Activated CD4-positive, alpha-beta T cell treated with anti-CD3 and anti-CD28 coated beads, Interleukin-2, amount 50 U/mL, for 16 hours (primary cell): ENCODE measurements around the gene PRSS16.

ENCODE experiments used
- DNase-seq: peaks from one replicate; pipeline ENCODE4 v3.0.0-alpha.2; 2020

Gene PRSS16

GRCh38 chr6:27288136-27289044, 40.9 kb downstream of the PRSS16 start:
- DNase-seq: no peak

- DNase-seq: peak; percentile 79
Observed at GRCh38 chr6:27290065-27290849, 42.8 kb downstream of the PRSS16 start.

DNA sequence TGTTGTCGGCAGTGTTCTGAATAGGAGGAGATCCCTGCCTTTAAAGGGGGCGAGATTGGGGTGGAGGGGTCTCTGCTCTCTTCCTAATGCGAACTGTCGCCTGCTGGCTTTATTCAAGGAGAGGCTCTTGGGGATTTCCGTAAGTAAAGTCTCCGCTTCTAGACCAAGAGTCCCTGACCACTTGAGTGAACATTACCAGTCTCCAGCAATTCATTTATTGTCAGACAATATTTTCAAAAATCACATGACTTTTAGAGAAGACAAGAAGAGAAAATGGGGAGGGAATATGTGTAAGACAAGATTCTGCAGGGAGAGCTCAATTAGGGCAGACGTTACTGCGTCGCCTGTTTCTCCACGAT, 43.3 kb downstream of the PRSS16 start:
- DNase-seq: no peak

DNA sequence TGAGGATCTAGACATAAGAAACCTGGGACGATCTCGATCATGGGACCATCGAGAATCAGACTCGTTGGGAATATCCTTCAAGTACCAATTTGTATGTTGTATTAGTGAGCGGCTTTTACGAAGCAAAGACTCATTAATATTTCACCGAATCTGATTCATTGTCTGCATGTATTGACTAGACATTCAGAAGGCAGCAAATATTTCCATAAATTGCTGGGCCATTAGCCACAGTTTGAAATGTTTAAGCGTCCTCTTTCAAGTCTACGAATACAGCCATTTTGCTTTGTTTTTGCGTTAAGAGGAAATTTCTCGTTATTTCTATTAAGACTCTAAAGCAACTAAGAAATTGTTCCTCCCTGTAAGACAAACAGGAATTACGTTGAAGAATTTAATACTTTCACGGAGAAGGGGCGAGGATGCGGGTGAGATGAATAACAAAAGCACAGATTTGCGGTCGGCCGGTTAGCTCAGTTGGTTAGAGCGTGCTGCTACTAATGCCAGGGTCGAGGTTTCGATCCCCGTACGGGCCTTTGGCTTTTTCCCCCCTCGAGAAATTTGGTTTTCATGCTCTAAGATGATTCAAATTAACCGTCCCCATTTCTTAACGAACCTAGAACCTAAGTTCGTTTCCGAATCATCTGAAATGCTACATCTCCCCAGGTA, 46.1 kb downstream of the PRSS16 start:
- peak; percentile 60 for DNase-seq

GRCh38 chr6:27294409-27294808, 46.9 kb downstream of the PRSS16 start:
- DNase-seq: no peak

DNA sequence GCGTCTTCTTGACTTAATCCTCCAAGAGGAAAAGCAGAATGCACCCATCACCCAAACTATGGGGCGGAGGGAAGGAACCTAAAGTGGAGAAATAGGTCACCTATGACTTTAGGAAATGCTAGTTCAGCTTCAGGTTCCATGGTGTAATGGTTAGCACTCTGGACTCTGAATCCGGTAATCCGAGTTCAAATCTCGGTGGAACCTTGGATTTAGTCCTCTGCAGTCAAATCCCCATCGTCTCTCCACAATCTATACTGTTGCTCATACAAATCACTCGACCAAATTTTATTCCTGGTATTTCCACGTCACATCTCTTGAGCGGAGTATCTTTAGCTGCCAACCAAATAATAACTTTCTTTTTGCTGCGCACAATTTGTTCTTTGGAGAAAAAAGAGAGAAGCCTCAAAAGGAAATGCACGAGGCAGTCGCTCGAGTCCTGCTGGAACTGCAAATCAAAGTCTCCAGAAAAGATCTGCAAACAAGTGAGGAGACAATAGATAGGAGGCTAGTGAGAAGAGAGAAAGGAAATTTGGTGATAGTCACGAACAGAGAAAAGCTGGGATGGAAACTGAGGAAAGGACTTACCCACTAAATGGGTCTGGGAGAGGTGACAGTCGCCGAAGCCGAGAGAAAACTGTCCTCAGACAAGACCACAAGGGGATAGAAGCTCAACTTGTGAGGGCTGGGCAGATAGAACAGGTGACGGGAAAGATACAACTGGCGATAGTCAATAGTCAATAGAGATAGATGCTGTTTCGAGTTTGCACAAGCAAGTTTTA, 48.0 kb downstream of the PRSS16 start:
- DNase-seq: peak; percentile 76

- no peak for DNase-seq
Observed at GRCh38 chr6:27296106-27296783, 48.7 kb downstream of the PRSS16 start.

DNA sequence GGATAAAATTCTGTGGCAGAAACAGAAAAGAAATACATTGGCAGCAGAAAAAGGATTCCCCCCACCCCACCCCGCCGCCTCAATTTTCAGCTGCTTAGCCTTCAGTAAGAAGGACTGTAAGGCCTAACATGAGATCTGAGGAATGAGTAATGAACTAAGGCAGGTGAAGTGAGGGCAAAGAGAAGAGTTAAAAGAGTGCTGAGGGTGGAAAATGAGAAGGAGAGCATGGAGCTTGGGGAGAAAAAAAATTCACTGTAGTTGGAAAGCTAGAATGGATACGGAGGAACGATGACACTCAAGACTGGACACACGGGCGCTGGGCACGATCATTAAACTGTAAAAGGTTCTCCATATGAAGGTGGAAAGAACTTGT, 50.0 kb downstream of the PRSS16 start:
- DNase-seq: no peak

DNA sequence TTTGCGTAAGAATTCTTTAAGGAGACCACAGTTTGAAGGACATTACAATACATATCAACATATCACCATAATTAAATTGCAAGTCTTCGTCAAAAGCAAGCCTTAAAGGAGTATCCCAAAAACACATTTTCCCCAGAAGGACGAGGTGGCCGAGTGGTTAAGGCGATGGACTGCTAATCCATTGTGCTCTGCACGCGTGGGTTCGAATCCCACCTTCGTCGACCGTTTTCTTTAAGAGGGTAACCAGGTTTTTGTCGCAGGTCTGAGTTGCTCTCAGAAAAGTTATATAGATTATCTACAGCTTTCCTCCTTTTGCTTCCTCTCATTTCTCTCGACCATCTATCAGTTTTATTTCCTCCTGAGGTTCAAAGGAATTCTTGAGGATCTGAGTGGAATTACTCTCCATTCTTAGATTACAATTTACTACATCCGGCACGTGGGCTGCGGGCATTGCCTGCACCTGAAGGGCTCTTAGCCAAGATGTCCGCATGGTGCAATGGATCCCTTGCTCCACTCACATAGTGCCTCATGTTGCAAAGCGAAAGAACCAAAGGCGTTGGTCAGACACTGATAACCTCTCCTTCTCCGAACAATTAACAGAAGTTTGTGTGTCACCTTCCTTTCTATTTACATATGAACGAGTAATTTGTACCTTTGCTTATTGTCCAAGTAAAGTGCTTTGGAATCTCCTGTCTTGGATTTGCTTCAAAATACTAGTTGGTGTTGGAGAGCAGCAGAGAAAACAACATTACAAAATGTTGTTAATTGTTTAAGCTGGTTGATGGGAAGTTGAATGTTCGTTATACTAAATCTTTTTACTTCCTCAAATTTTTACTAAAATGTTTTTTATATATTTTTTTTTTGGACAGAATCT, 50.6 kb downstream of the PRSS16 start:
- DNase-seq: peak; percentile 77

- peak; percentile 53 for DNase-seq
Observed at GRCh38 chr6:27303613-27304272, 56.2 kb downstream of the PRSS16 start.
